Activated T-cell treated with anti-CD3 and anti-CD28 coated beads, Interleukin-2, amount 50 U/mL, for 48 hours (primary cell): ENCODE results near the gene NPIPA3.
"Not testable (repeated sequence)": the region's sequence is repeated elsewhere in the genome, so short reads cannot be mapped to it uniquely, and the experiment has no call there.

ENCODE experiments used
- DNase-seq, 2 experiments: peaks; one replicate each; pipeline ENCODE4 v3.0.0-alpha.2; 2020

NPIPA3 gene

DNA sequence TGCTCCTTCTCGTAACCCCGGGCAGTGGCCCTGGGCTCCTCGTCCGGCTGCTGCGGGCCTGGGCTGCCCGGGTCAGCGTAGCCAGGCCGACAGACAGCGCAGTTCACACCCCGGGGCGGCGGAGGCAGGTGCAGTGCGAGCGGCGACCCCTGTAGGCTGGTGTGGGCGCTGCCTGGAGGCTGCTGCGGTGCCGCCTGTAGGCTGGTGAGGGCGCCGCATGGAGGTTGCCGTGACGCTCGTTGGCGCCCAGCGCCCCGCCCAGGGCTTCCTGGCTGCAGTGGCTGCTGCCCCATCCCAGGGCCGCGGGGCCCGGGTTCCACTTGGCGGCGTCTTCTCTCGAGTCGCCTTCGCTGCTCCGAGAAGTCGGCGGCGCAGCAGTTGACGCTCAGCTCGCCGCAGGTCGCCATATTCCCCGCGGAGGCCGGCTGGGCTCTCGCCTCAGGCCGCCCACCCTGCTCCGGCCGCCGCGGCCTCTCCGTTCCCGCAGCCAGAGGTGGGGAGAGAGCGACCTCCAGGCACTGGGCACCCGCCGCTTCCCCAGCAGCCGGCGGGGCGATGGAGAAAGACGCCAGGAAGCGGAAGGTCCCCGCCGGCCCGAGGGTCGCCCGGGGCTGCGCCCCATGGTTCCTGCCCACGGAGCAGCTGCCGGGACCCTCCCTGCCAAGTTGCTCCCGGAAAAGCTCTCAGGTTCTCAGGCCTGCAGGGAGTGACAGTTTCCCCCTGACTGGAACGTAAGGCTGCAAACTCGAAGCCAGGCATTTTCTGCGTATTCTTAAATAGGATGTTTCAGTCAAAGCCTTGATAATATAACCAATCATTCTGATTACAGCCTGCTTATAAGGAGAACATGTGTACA, 39.3 kb downstream of the NPIPA3 start, which contains the start of gene NPIPA2:
NPIPA2 (plus strand) TSS at position 261 of the 856 bp plus-strand sequence. CDS start 5,533 bp downstream, outside the sequence.
- not testable (repeated sequence) for DNase-seq

- not testable (repeated sequence) for DNase-seq
Measured at GRCh38 chr16:14773654-14774053, 70.4 kb downstream of the NPIPA3 start.

GRCh38 chr16:14775624-14776023, 72.4 kb downstream of the NPIPA3 start:
- DNase-seq: not testable (repeated sequence)
